Endothelial cell of umbilical vein (primary cell): Measurements from ENCODE around the gene CNNM4. TPM values are rescaled to one million over a fixed set of nuclear protein-coding genes. Genes with fewer than 3 reads are reported as not detected.

Source experiments
- BruUV-seq: library from RNA; stranded (reverse); fragments of 400-500 nt; replicated peaks from 2 replicates; lab custom pipeline; 2021; lab: Mats Ljungman, UMichigan
- CTCF ChIA-PET: fragments of 300-600, 350-600 bp; sonication (Branson Sonifier 250); formaldehyde crosslinking; loops from one replicate; lab custom pipeline; 2021; ENCODE audit warnings: antibody characterized with exemption, inconsistent platforms; lab: Charles Lee
- POLR2A ChIA-PET: fragments of 300-600, 350-600 bp; sonication (Branson Sonifier 250); formaldehyde crosslinking; loops from one replicate; lab custom pipeline; 2021; ENCODE audit warnings: antibody characterized with exemption, inconsistent platforms; lab: Charles Lee
- DNase-seq: peaks from one replicate; pipeline ENCODE4 v3.0.0-alpha.2; 2011; ENCODE audit warnings: low read depth, low spot score
- FAIRE-seq: peaks from 2 replicates; lab custom pipeline; 2011; peaks lifted over from hg19 to GRCh38; lab: Jason Lieb, UNC
- H2AFZ ChIP-seq: 2 replicates; pipeline ENCODE4 v1.6.0; 2012; ENCODE audit warnings: low read depth, low read length, control low read depth, inconsistent platforms
- H3K27ac ChIP-seq: 2 replicates; pipeline ENCODE4 v1.5.1; 2011; ENCODE audit warnings: low read depth, mild to moderate bottlenecking, control low read depth, low read length, moderate library complexity; ENCODE audit not compliant: insufficient read depth
- H3K27me3 ChIP-seq, 2 experiments: 2 replicates each; pipeline versions ENCODE4 v1.6.0 to v1.6.1; 2011; ENCODE audit warnings: low read length in 2 of 2, mixed read lengths in 1 of 2; ENCODE audit not compliant: control insufficient read depth in 2 of 2, insufficient read depth in 2 of 2
- H3K36me3 ChIP-seq, 2 experiments: 2 replicates in 1 of 2; 3 replicates in 1 of 2; pipeline ENCODE4 v1.5.1; 2011; ENCODE audit warnings: low read length in 2 of 2, mild to moderate bottlenecking in 1 of 2, moderate library complexity in 1 of 2; ENCODE audit not compliant: control insufficient read depth in 2 of 2, insufficient read depth in 2 of 2; ENCODE audit errors: extremely low read depth in 1 of 2
- H3K4me1 ChIP-seq: 3 replicates; pipeline ENCODE4 v1.5.1; 2011; ENCODE audit warnings: mild to moderate bottlenecking, low read length; ENCODE audit not compliant: control insufficient read depth, insufficient read depth; ENCODE audit errors: extremely low read depth
- H3K4me2 ChIP-seq: 2 replicates; pipeline ENCODE4 v1.6.1; 2011; ENCODE audit warnings: low read length, control low read depth, mixed read lengths; ENCODE audit not compliant: insufficient read depth
- H3K4me3 ChIP-seq, 3 experiments: fragments of 200-600 bp in 1 of 3; sonication (generic), shearing (Covaris generic) in 1 of 3; replicated peaks in 1 of 3; 2 replicates each; pipeline ENCODE4 v1.5.1; 2011 to 2016; ENCODE audit warnings: control low read depth in 3 of 3, low read length in 3 of 3, mild to moderate bottlenecking in 2 of 3, inconsistent platforms in 1 of 3, low read depth in 1 of 3, moderate library complexity in 1 of 3; ENCODE audit not compliant: insufficient read depth in 1 of 3
- H3K79me2 ChIP-seq: 2 replicates; pipeline ENCODE4 v1.6.0; 2012; ENCODE audit warnings: low read length, inconsistent platforms; ENCODE audit not compliant: control insufficient read depth, insufficient read depth
- H3K9ac ChIP-seq: replicated peaks from 2 replicates; pipeline ENCODE3; 2011; ENCODE audit warnings: low read length, control low read depth; ENCODE audit not compliant: insufficient read depth; ENCODE audit errors: extremely low read depth
- H3K9me1 ChIP-seq: replicated peaks from 3 replicates; pipeline ENCODE4 v1.6.0; 2011; ENCODE audit warnings: mild to moderate bottlenecking, low read length; ENCODE audit not compliant: control insufficient read depth, insufficient read depth; ENCODE audit errors: extremely low read depth
- H3K9me3 ChIP-seq: replicated peaks from 2 replicates; pipeline ENCODE4 v1.5.1; 2012; ENCODE audit warnings: low read length, inconsistent platforms; ENCODE audit not compliant: control insufficient read depth, insufficient read depth
- H4K20me1 ChIP-seq: replicated peaks from 2 replicates; pipeline ENCODE3; 2011; ENCODE audit warnings: mild to moderate bottlenecking, low read length; ENCODE audit not compliant: control insufficient read depth, insufficient read depth; ENCODE audit errors: extremely low read depth
- CTCF ChIP-seq, 2 donors: IDR thresholded peaks; 1 replicate in 1 of 2; 2 replicates in 1 of 2; pipeline ENCODE4 v1.5.1; 2011; ENCODE audit warnings: low read length in 2 of 2, mild to moderate bottlenecking in 2 of 2, moderate library complexity in 2 of 2, control low read depth in 1 of 2, inconsistent platforms in 1 of 2, low read depth in 1 of 2; ENCODE audit not compliant: insufficient read depth in 1 of 2; ENCODE audit errors: extremely low read depth in 1 of 2
- EZH2 ChIP-seq: IDR thresholded peaks from 2 replicates; pipeline ENCODE4 v1.6.1; 2012; ENCODE audit warnings: borderline replicate concordance, low read depth, mild to moderate bottlenecking, moderate library complexity, low read length, inconsistent platforms; ENCODE audit not compliant: severe bottlenecking
- FOS ChIP-seq: IDR thresholded peaks from 2 replicates; pipeline ENCODE4 v1.6.1; 2011; ENCODE audit warnings: mild to moderate bottlenecking, low read length, moderate library complexity, borderline replicate concordance; ENCODE audit not compliant: insufficient read depth
- GATA2 ChIP-seq: IDR thresholded peaks from 2 replicates; pipeline ENCODE4 v1.7.0; 2011; ENCODE audit warnings: low read depth, mild to moderate bottlenecking, moderate library complexity, mixed read lengths, low read length; ENCODE audit not compliant: insufficient read length, insufficient read depth
- JUN ChIP-seq: IDR thresholded peaks from 2 replicates; pipeline ENCODE4 v1.6.1; 2011; ENCODE audit warnings: borderline replicate concordance, low read depth; ENCODE audit not compliant: insufficient read length, insufficient read depth
- MAX ChIP-seq: IDR thresholded peaks from 2 replicates; pipeline ENCODE4 v1.6.1; 2011; ENCODE audit not compliant: insufficient read depth, insufficient read length
- MYC ChIP-seq: IDR thresholded peaks from one replicate; pipeline ENCODE4 v1.6.1; 2011; ENCODE audit warnings: mild to moderate bottlenecking, low read depth, low read length
- POLR2A ChIP-seq: IDR thresholded peaks from 2 replicates; pipeline ENCODE4 v1.6.1; 2012; ENCODE audit warnings: low read depth, mild to moderate bottlenecking, control low read depth, low read length
- POLR2AphosphoS5 ChIP-seq: IDR thresholded peaks from 2 replicates; pipeline ENCODE4 v1.6.1; 2012; ENCODE audit warnings: low read depth, mild to moderate bottlenecking, control low read depth, low read length, moderate library complexity; ENCODE audit not compliant: insufficient read depth
- dilution Hi-C: fragments of 300-500 bp; cut with MboI; formaldehyde crosslinking; loops from one replicate; pipeline ENCODE4 v1.15.0; 2019; ENCODE audit warnings: low sequenced_read_pairs; ENCODE audit not compliant: extremely low pct_ligation_motif_present
- intact Hi-C: fragments of 100-400 bp; cut with micrococcal nuclease; formaldehyde crosslinking; loops from one replicate; pipeline ENCODE4 v1.10.0; 2022
- polyA plus RNA-seq, 4 experiments: library from polyadenylated mRNA; depleted of rRNA in 3 of 4; stranded (reverse) in 3 of 4; unstranded in 1 of 4; fragments of >200 nt; gene quantifications; 2 replicates each; pipeline versions ENCODE4 v1.2.1 to v1.2.3, GENCODE V29; 2011 to 2012; ENCODE audit warnings: missing spikeins in 1 of 4
- total RNA-seq: library from RNA; stranded (reverse); gene quantifications from 2 replicates; pipeline ENCODE4 v1.2.3, GENCODE V29; 2021

CNNM4 gene
- total and polyA plus RNA-seq, 2 donors (not counting 3 experiments of a cell fraction or from before 2014, with no cell fraction given), result 4.7 to 5.3 TPM

- no peaks in the 10 kb centered on the region for H3K9me3 ChIP-seq
- H3K27ac ChIP-seq, result no peak overlapping the region
- DNase-seq (no peak), FAIRE-seq (no peak)
- H3K4me2 ChIP-seq, result no peak overlapping the region
- no TSS peak for BruUV-seq
- ChIA-PET CTCF (interaction anchor here (0.8 to 1.0 kb wide), 2 partner anchors 10 to 77 kb away, joined by 3 read pairs; no protein-coding TSS in a partner anchor), POLR2A (interaction anchor here (1.0 kb wide), 1 partner anchor 15 kb away, joined by 3 read pairs; the partner anchor contains the start of gene ANKRD39)
- no peak overlapping the region for H2AFZ ChIP-seq
- dilution Hi-C loops (no loop called here), intact Hi-C loops (no loop called here)
- H3K4me3 ChIP-seq, result no peak overlapping the region
- no peak overlapping the region for H3K9ac ChIP-seq
- no peaks in the 10 kb centered on the region for H3K36me3 ChIP-seq
- no peaks in the 10 kb centered on the region for H3K9me1 ChIP-seq
- no peaks in the 10 kb centered on the region for H4K20me1 ChIP-seq
- H3K79me2 ChIP-seq, result no peaks in the 10 kb centered on the region
- H3K27me3 ChIP-seq, result no peaks in the 10 kb centered on the region
- H3K4me1 ChIP-seq, result no peaks in the 10 kb centered on the region
- TF ChIP-seq EZH2 (no peak), JUN (no peak), MYC (no peak), POLR2AphosphoS5 (no peak), MAX (no peak), GATA2 (no peak), POLR2A (no peak), FOS (no peak), CTCF (IDR thresholded peaks at IDR 0.05; ENCODE audit: extremely low read depth in 1 of 2, insufficient read depth in 1 of 2, low read depth in 1 of 2, low read length in 2 of 2) (no peak)
Measured at GRCh38 chr2:96841701-96842495, 81.2 kb downstream of the CNNM4 start.
